Uterus (tissue), 2 donors: ENCODE results near the gene STON1.

Source experiments
- CTCF ChIP-seq, 4 experiments: fragments of 200-600 bp in 2 of 4; fragments of 450-650 bp in 2 of 4; sonication (generic) in 2 of 4; IDR thresholded peaks; one replicate each; pipeline ENCODE4 v1.5.1; 2016 to 2019; ENCODE audit warnings: antibody characterized with exemption in 4 of 4, mild to moderate bottlenecking in 2 of 4, moderate library complexity in 1 of 4
- POLR2A ChIP-seq, 2 donors: fragments of 450-650 bp; IDR thresholded peaks; one replicate each; pipeline ENCODE4 v1.6.1; 2016; ENCODE audit warnings: antibody characterized with exemption in 2 of 2, mild to moderate bottlenecking in 1 of 2, moderate library complexity in 1 of 2

GRCh38 chr2:48635786-48636185 lies 105.8 kb downstream of the STON1 start:
- TF ChIP-seq CTCF (IDR thresholded peaks at IDR 0.05) (no peak), POLR2A (IDR thresholded peaks at IDR 0.05) (no peak)
